Small intestine (tissue), 7 donors: ENCODE measurements around the gene RABGAP1. TPM values are rescaled to one million over a fixed set of nuclear protein-coding genes. Genes with fewer than 3 reads are reported as not detected.
A peak's percentile ranks its signal among the peaks of the same experiment; 100 is the strongest.

ENCODE experiments used
- DNase-seq, 2 donors: peaks; one replicate each; pipeline versions ENCODE4 v3.0.0 to v3.0.0-alpha.2; 2013
- FAIRE-seq: peaks from 2 replicates; lab custom pipeline; 2012; peaks lifted over from hg19 to GRCh38; lab: Jason Lieb, UNC
- H3K27ac ChIP-seq, 3 donors: one replicate each; pipeline ENCODE4 v1.5.1; 2013; ENCODE audit warnings: low read length in 2 of 3, mild to moderate bottlenecking in 2 of 3, control low read depth in 1 of 3, inconsistent platforms in 1 of 3, low read depth in 1 of 3, moderate library complexity in 1 of 3
- H3K27me3 ChIP-seq, 3 donors: one replicate each; pipeline ENCODE4 v1.6.1; 2013; ENCODE audit warnings: low read length in 3 of 3, inconsistent platforms in 1 of 3; ENCODE audit not compliant: control insufficient read depth in 3 of 3, insufficient read depth in 3 of 3
- H3K36me3 ChIP-seq, 3 donors: one replicate each; pipeline ENCODE4 v1.6.1; 2013; ENCODE audit warnings: low read length in 3 of 3, inconsistent platforms in 1 of 3, low read depth in 1 of 3, mild to moderate bottlenecking in 1 of 3, moderate library complexity in 1 of 3; ENCODE audit not compliant: control insufficient read depth in 3 of 3, insufficient read depth in 2 of 3
- H3K4me1 ChIP-seq, 3 donors: one replicate each; pipeline ENCODE4 v1.6.1; 2013; ENCODE audit warnings: low read length in 2 of 3, inconsistent platforms in 1 of 3, low read depth in 1 of 3, mild to moderate bottlenecking in 1 of 3, moderate library complexity in 1 of 3; ENCODE audit not compliant: control insufficient read depth in 3 of 3, insufficient read depth in 2 of 3
- H3K4me3 ChIP-seq, 3 donors: one replicate each; pipeline ENCODE4 v1.5.1; 2013; ENCODE audit warnings: low read length in 3 of 3, control low read depth in 1 of 3, inconsistent platforms in 1 of 3, low read depth in 1 of 3, mild to moderate bottlenecking in 1 of 3, moderate library complexity in 1 of 3
- H3K9me3 ChIP-seq, 2 donors: one replicate each; pipeline ENCODE4 v1.6.1; 2013; ENCODE audit warnings: low read depth in 1 of 2, low read length in 1 of 2; ENCODE audit not compliant: control insufficient read depth in 2 of 2, insufficient read depth in 1 of 2
- WGBS, 3 donors: extraction: QIAGEN DNeasy Blood & Tissue Kit; methylation state at CpG; one replicate each; pipeline ENCODE4 v1.1.7; 2013; 5-methylcytosine and 5-hydroxymethylcytosine counted together
- polyA plus RNA-seq, 4 donors: library from polyadenylated mRNA; stranded (reverse) in 3 of 4; unstranded in 1 of 4; fragments of 200-250 nt in 3 of 4; fragments of 120-200 nt in 1 of 4; gene quantifications; one replicate each; pipeline versions ENCODE4 v1.2.1 to v1.2.3, GENCODE V29; 2013
- donor health status: healthy with polysubstance abuse.
- donor health status: control.
- donor health status: control.
- donor health status: Bipolar disorder and iron deficiency.
- donor health status: healthy.

Gene RABGAP1
- polyA plus RNA-seq, 4 donors: 5.9 to 35.1 (median 8.5) TPM

GRCh38 chr9:122912964-122913673, 27.7 kb upstream of the RABGAP1 start, which contains the start of gene ZBTB6:
TSS of gene ZBTB6 (minus strand) at chr9:122913323. CDS start at chr9:122912072, 1,251 bp downstream.
- 0 to 1% (median 0%) methylated on average over 35 of the region's 35 CpGs for WGBS, 3 donors
- H3K27ac ChIP-seq: peak within 1 kb of the TSS; percentile 72 to 86 (median 85)
- no peaks in the 10 kb centered on the region for H3K27me3 ChIP-seq
- peaks cover 0 to 7% (median 3%) of the 10 kb centered on the region in 3 donors for H3K36me3 ChIP-seq
- peak within 1 kb of the TSS; percentile 38 to 93 (median 72) for H3K4me3 ChIP-seq
- peak; percentile 87 to 92 for DNase-seq
- peaks cover 4 to 9% (median 5%) of the 10 kb centered on the region in 3 donors for H3K4me1 ChIP-seq
- FAIRE-seq: no peak
- no peaks in the 10 kb centered on the region for H3K9me3 ChIP-seq

GRCh38 chr9:122918310-122918709, 22.5 kb upstream of the RABGAP1 start:
- Histone ChIP-seq H3K36me3 (peaks cover 0 to 12% (median 0%) of the 10 kb centered on the region in 3 donors), H3K4me3 (no peak overlapping the region), H3K27ac (no peak overlapping the region), H3K4me1 (peaks cover 0 to 2% (median 0%) of the 10 kb centered on the region in 3 donors), H3K9me3 (no peaks in the 10 kb centered on the region), H3K27me3 (no peaks in the 10 kb centered on the region)
- no peak for FAIRE-seq
- DNase-seq: no peak
- 91 to 93% (median 91%) methylated on average over 2 of the region's 2 CpGs for WGBS, 3 donors

GRCh38 chr9:122922713-122923112, 18.1 kb upstream of the RABGAP1 start:
- no peaks in the 10 kb centered on the region for H3K4me1 ChIP-seq
- no peak for DNase-seq
- H3K4me3 ChIP-seq: no peak overlapping the region
- WGBS, 3 donors: 92 to 97% (median 95%) methylated on average over 8 of the region's 8 CpGs
- H3K9me3 ChIP-seq: no peaks in the 10 kb centered on the region
- peaks cover 0 to 17% (median 0%) of the 10 kb centered on the region in 3 donors for H3K36me3 ChIP-seq
- no peak overlapping the region for H3K27ac ChIP-seq
- FAIRE-seq: no peak
- no peaks in the 10 kb centered on the region for H3K27me3 ChIP-seq

- no peaks in the 10 kb centered on the region for H3K9me3 ChIP-seq
- DNase-seq: no peak
- H3K27me3 ChIP-seq: no peaks in the 10 kb centered on the region
- H3K4me1 ChIP-seq: no peaks in the 10 kb centered on the region
- no peak for FAIRE-seq
- WGBS, 3 donors: 87 to 97% (median 92%) methylated on average over 3 of the region's 3 CpGs
- no peak overlapping the region for H3K27ac ChIP-seq
- no peak overlapping the region for H3K4me3 ChIP-seq
- peaks cover 0 to 12% (median 0%) of the 10 kb centered on the region in 3 donors for H3K36me3 ChIP-seq
These were observed 16.9 kb upstream of the RABGAP1 start for GRCh38 chr9:122923947-122924346.

GRCh38 chr9:122929796-122930354, 10.9 kb upstream of the RABGAP1 start:
- Histone ChIP-seq H3K4me1 (peaks cover 3 to 6% (median 5%) of the 10 kb centered on the region in 3 donors), H3K27me3 (no peaks in the 10 kb centered on the region), H3K4me3 (no peak overlapping the region), H3K27ac (no peak overlapping the region), H3K9me3 (no peaks in the 10 kb centered on the region), H3K36me3 (peaks cover 0 to 8% (median 0%) of the 10 kb centered on the region in 3 donors)
- FAIRE-seq (no peak), DNase-seq (no peak)
- WGBS, 3 donors: 75 to 96% (median 77%) methylated on average over 1 of the region's 1 CpG

- peaks cover 0 to 6% (median 0%) of the 10 kb centered on the region in 3 donors for H3K36me3 ChIP-seq
- 24 to 29% (median 27%) methylated on average over 10 of the region's 10 CpGs for WGBS, 3 donors
- FAIRE-seq (no peak), DNase-seq (no peak)
- no peaks in the 10 kb centered on the region for H3K9me3 ChIP-seq
- peak overlapping the region; percentile 72 to 81 (median 78) for H3K27ac ChIP-seq
- H3K4me1 ChIP-seq: peaks cover 3 to 6% (median 5%) of the 10 kb centered on the region in 3 donors
- peak overlapping the region; percentile 86 to 95 (median 89) for H3K4me3 ChIP-seq
- no peaks in the 10 kb centered on the region for H3K27me3 ChIP-seq
These were observed 10.1 kb upstream of the RABGAP1 start for GRCh38 chr9:122930541-122931225.

- FAIRE-seq: no peak
These were observed 9.3 kb upstream of the RABGAP1 start, which contains the start of gene ZBTB26 for GRCh38 chr9:122931226-122932121. TSS of gene ZBTB26 (minus strand) at chr9:122931512. CDS start at chr9:122919934, 11,578 bp downstream.

More at GRCh38 chr9:122931226-122932121, 9.3 kb upstream of the RABGAP1 start, which contains the start of gene ZBTB26:
- Histone ChIP-seq H3K4me3 (peak within 1 kb of the TSS; percentile 86 to 95 (median 89)), H3K9me3 (no peaks in the 10 kb centered on the region), H3K27ac (peak within 1 kb of the TSS; percentile 72 to 87 (median 81)), H3K36me3 (peaks cover 0 to 8% (median 0%) of the 10 kb centered on the region in 3 donors), H3K27me3 (no peaks in the 10 kb centered on the region), H3K4me1 (peaks cover 3 to 6% (median 5%) of the 10 kb centered on the region in 3 donors)
- 0 to 1% (median 0%) methylated on average over 46 to 51 of the region's 51 CpGs for WGBS, 3 donors
- peak; percentile 97 for DNase-seq
